ENCODE data around the gene JAGN1.
"Not testable (repeated sequence)": the region's sequence is repeated elsewhere in the genome, so short reads cannot be mapped to it uniquely, and the experiment has no call there.

The JAGN1 gene

DNA sequence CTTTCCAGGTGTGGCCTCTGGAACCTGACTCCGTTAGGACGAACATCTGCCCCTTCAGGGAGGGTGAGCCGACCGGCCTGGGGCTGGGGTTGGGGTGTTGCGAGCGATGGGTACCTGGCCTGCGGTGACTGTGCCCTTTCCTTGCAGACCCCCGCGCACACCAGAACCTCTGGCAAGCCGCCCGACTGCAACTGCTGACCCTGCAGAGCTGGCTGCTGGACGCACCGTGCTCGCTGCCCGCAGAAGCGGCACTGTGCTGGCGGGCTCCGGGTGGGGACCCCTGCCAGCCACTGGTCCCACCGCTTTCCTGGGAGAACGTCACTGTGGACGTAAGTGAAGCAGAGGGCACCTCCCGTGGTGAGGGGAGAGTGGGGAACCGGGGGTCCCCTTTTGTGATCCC is 37.7 kb downstream of the JAGN1 start:
- DNase-seq = no peak

DNA sequence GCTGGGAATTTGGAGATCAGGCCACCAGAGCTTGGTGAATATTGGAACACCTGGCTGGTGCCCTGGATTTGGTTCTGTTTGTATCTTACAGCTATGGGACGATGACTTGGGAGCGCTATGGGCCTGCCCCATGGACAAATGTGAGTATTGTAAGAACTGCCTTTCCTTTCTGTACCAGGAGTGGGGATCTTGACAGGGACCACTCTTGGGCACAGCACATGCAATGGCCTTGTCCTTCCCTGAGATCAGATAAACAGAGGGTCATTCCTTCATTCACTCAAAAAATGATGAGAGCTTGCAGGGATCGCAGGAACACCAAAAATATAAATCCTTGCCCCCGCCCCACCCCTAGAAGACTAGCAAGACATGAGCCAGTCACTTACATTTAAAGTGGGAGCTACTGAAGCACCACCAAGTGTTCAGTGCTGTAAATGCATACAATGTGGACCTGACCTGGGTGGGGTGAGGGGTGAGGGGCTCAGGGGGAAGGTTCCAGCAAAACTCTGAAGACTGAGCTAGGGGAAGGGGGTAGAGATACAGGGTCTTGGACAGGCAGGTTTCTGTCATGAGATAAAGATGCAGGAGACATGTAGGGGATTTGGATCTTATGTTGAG is 40.5 kb downstream of the JAGN1 start:
- no peak for DNase-seq

GRCh38 chr3:9932535-9932842 is 42.1 kb downstream of the JAGN1 start:
- no peak for DNase-seq

- peak; percentile 90 to 92 for DNase-seq
These were observed 42.6 kb downstream of the JAGN1 start for GRCh38 chr3:9932843-9933560.

GRCh38 chr3:9933561-9934234 is 43.3 kb downstream of the JAGN1 start, which contains the start of gene CRELD1:
CRELD1 (plus strand) TSS chr3:9933834; CDS start chr3:9934439, 605 bp downstream.
- DNase-seq = peak; percentile 96 to 97

DNA sequence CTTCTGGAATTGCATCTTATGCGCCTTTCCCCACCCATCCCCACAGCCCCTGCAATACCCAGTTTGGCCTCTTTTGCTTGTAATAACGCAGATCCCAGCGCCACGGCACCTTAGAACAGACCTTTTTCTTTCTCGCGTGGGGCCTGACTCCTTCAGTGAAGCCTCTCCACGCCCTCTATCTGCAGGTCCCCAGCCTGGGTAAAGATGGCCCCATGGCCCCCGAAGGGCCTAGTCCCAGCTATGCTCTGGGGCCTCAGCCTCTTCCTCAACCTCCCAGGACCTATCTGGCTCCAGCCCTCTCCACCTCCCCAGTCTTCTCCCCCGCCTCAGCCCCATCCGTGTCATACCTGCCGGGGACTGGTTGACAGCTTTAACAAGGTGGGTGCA is 43.8 kb downstream of the JAGN1 start:
- no peak for DNase-seq

- no peak for DNase-seq
These were observed 44.6 kb downstream of the JAGN1 start for GRCh38 chr3:9934993-9935392.

DNA sequence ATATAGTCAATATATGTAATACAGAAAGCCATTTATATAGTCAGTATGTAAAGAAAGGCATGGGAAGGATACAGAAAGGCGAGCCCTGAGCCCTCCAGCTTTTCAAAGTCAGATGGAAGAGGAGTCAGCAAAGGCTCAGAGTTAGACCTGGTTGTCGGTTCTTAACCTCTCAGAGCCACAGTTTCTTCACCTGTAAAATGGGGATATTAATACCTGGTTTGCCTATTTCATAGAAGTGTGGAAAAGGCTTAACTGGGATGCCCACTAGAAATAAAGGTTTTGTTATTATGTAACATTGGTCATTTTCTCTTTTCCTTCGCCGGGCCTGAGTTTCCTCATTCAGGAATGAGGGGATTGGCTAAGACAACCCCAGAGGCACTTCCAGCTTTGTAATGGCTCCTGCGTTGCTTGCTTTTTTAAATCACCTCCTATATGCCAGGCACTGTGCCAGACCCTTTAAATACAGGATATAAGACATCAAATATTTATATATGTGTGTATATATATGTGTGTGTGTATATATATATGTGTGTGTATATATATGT is 45.6 kb downstream of the JAGN1 start:
- DNase-seq = no peak

GRCh38 chr3:9937486-9938238 is 47.3 kb downstream of the JAGN1 start:
- no peak for DNase-seq

GRCh38 chr3:9938966-9939365 is 48.6 kb downstream of the JAGN1 start:
- no peak for DNase-seq

- DNase-seq = not testable (repeated sequence)
These were observed 49.5 kb downstream of the JAGN1 start for GRCh38 chr3:9939906-9940305.

- DNase-seq = no peak
These were observed 50.3 kb downstream of the JAGN1 start for GRCh38 chr3:9940746-9941145.

DNA sequence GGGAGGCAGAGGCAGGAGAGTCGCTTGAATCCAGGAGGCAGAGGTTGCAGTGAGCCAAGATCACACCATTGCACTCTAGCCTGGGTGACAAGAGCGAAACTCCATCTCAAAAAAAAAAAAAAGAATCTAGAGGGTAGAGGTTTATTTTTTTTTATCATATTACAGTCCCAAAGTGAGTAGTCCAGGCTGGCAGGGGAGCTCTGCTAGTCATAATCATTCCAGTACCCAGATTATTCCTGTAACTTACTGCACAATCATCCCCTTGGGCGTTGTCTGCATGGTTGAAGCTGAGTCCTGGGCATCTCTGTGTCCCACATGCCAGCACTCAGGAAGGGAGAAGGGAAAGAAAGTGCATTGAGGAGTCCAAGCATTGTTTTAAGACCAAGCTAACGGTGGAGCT is 51.8 kb downstream of the JAGN1 start:
- DNase-seq = no peak

DNA sequence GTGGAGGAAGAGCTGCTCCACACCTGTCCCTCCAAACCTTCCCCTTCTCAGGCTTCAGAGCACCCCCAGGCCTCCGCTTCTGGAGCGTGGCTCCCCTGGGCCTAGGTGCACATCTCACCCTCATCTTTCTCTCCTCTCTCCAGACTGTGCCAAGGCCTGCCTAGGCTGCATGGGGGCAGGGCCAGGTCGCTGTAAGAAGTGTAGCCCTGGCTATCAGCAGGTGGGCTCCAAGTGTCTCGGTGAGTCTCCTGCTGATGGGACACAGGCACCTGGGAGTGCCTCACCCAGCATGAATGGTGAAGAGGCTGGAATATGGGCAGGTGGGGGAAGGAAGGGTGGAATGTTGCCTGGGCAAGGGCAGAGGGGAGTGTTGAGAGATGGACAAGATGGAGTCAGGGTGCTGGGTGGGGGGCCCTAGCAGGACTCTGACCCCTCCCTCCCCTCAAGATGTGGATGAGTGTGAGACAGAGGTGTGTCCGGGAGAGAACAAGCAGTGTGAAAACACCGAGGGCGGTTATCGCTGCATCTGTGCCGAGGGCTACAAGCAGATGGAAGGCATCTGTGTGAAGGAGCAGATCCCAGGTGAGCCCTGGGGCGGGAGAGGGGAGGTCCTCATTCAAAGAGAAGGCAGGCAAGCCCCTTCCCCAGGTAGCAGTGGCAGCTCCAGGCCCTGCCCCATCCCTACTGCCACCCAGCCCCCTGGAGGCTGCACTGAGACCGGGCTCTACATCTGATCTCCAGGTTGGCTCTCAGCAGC is 52.7 kb downstream of the JAGN1 start:
- no peak for DNase-seq
